Epithelial cell of prostate (primary cell): ENCODE measurements around the gene NKIRAS2.
"Not testable (repeated sequence)": the region's sequence is repeated elsewhere in the genome, so short reads cannot be mapped to it uniquely, and the experiment has no call there.

Experiments
- DNase-seq: peaks from one replicate; pipeline ENCODE4 v3.0.0-alpha.2; 2011; ENCODE audit warnings: low read depth, low spot score
- H3K27ac ChIP-seq: fragments of 450-650 bp; 2 replicates; pipeline ENCODE4 v1.5.1; 2017; ENCODE audit warnings: mild to moderate bottlenecking

NKIRAS2 gene

GRCh38 chr17:41992576-41992975, 27.3 kb upstream of the NKIRAS2 start:
- H3K27ac ChIP-seq, result no peak overlapping the region
- DNase-seq, result no peak

- no peak overlapping the region for H3K27ac ChIP-seq
- DNase-seq, result no peak
Measured at GRCh38 chr17:41996855-41997164, 23.1 kb upstream of the NKIRAS2 start.

- DNase-seq, result no peak
- H3K27ac ChIP-seq, result no peak overlapping the region
Measured at GRCh38 chr17:41998497-41998896, 21.4 kb upstream of the NKIRAS2 start.

- no peak overlapping the region for H3K27ac ChIP-seq
Measured at GRCh38 chr17:42000413-42001133, 19.3 kb upstream of the NKIRAS2 start.

GRCh38 chr17:42001729-42002128, 18.2 kb upstream of the NKIRAS2 start:
- H3K27ac ChIP-seq, result no peak overlapping the region
- no peak for DNase-seq

More at GRCh38 chr17:42000413-42001133, 19.3 kb upstream of the NKIRAS2 start:
- no peak for DNase-seq

- DNase-seq, result no peak
- no peak overlapping the region for H3K27ac ChIP-seq
Measured at GRCh38 chr17:42002175-42002791, 17.6 kb upstream of the NKIRAS2 start.

- no peak overlapping the region for H3K27ac ChIP-seq
- no peak for DNase-seq
Measured at GRCh38 chr17:42002792-42003301, 17.0 kb upstream of the NKIRAS2 start.

- no peak overlapping the region for H3K27ac ChIP-seq
Measured at GRCh38 chr17:42005166-42005565, 14.7 kb upstream of the NKIRAS2 start.

GRCh38 chr17:42009170-42009569, 10.7 kb upstream of the NKIRAS2 start:
- peak overlapping the region; percentile 82 for H3K27ac ChIP-seq
- DNase-seq, result no peak

More at GRCh38 chr17:42005166-42005565, 14.7 kb upstream of the NKIRAS2 start:
- DNase-seq, result no peak

- H3K27ac ChIP-seq, result peak overlapping the region; percentile 82
Measured at GRCh38 chr17:42010266-42010680, 9.6 kb upstream of the NKIRAS2 start.

GRCh38 chr17:42010898-42011516, 8.9 kb upstream of the NKIRAS2 start:
- no peak for DNase-seq
- peak overlapping the region; percentile 82 for H3K27ac ChIP-seq

More at GRCh38 chr17:42010266-42010680, 9.6 kb upstream of the NKIRAS2 start:
- not testable (repeated sequence) for DNase-seq

- not testable (repeated sequence) for DNase-seq
- peak overlapping the region; percentile 82 for H3K27ac ChIP-seq
Measured at GRCh38 chr17:42012363-42012762, 7.5 kb upstream of the NKIRAS2 start.

GRCh38 chr17:42013740-42014139, 6.2 kb upstream of the NKIRAS2 start:
- H3K27ac ChIP-seq, DNase-seq: not testable (repeated sequence)

- peak overlapping the region; percentile 89 for H3K27ac ChIP-seq
- no peak for DNase-seq
Measured at GRCh38 chr17:42016411-42016831, 3.5 kb upstream of the NKIRAS2 start.

GRCh38 chr17:42016941-42017865, 2.7 kb upstream of the NKIRAS2 start, which contains the start of gene DNAJC7:
DNAJC7 (minus strand) TSS chr17:42017439; CDS start chr17:42017416, 23 bp downstream.
- peak; percentile 44 for DNase-seq

GRCh38 chr17:42017866-42018200, 2.1 kb upstream of the NKIRAS2 start:
- peak; percentile 22 for DNase-seq
- peak overlapping the region; percentile 89 for H3K27ac ChIP-seq

More at GRCh38 chr17:42016941-42017865, 2.7 kb upstream of the NKIRAS2 start, which contains the start of gene DNAJC7:
- peak within 1 kb of the TSS; percentile 89 for H3K27ac ChIP-seq

GRCh38 chr17:42018339-42018738, 1.6 kb upstream of the NKIRAS2 start:
- H3K27ac ChIP-seq, result peak overlapping the region; percentile 89
- DNase-seq, result no peak

GRCh38 chr17:42018988-42019387, 902 bp upstream of the NKIRAS2 start:
- DNase-seq, result no peak
- no peak overlapping the region for H3K27ac ChIP-seq

GRCh38 chr17:42020845-42021244, 955 bp downstream of the NKIRAS2 start:
- not testable (repeated sequence) for H3K27ac ChIP-seq, DNase-seq
